Right cardiac atrium (tissue), 5 donors: Measurements from ENCODE around the gene STYXL1. TPM values are rescaled to one million over a fixed set of nuclear protein-coding genes. Genes with fewer than 3 reads are reported as not detected.

ENCODE experiments used
- ATAC-seq, 2 donors: fragments of 200-7000 bp; cut with Tn5 transposase; one replicate each; pipeline versions ENCODE4 v1.8.0 to v1.9.1; 2020; ENCODE audit warnings: moderate library complexity in 2 of 2, mild to moderate bottlenecking in 1 of 2
- DNase-seq, 3 donors: peaks; one replicate each; pipeline ENCODE4 v3.0.0-alpha.2; 2020
- H3K27ac ChIP-seq: one replicate; pipeline ENCODE4 v1.5.1; 2013; ENCODE audit warnings: mild to moderate bottlenecking, low read length, control low read depth, moderate library complexity
- H3K27me3 ChIP-seq: one replicate; pipeline ENCODE4 v1.6.1; 2013; ENCODE audit not compliant: control insufficient read depth, insufficient read depth
- H3K4me1 ChIP-seq: one replicate; pipeline ENCODE4 v1.6.1; 2013; ENCODE audit warnings: low read length; ENCODE audit not compliant: control insufficient read depth, insufficient read depth
- H3K4me3 ChIP-seq: one replicate; pipeline ENCODE4 v1.5.1; 2013; ENCODE audit warnings: low read length, control low read depth
- H3K9me3 ChIP-seq: one replicate; pipeline ENCODE4 v1.6.1; 2013; ENCODE audit warnings: low read length; ENCODE audit not compliant: control insufficient read depth
- WGBS: extraction: QIAGEN DNeasy Blood & Tissue Kit; methylation state at CpG from one replicate; pipeline ENCODE4 v1.1.7; 2013; 5-methylcytosine and 5-hydroxymethylcytosine counted together
- intact Hi-C, 4 donors: fragments of 100-400 bp; cut with DNase I; formaldehyde crosslinking; loops; one replicate each; pipeline versions ENCODE4 v1.11.0 to v1.14.0; 2022 to 2023
- polyA plus RNA-seq: library from polyadenylated mRNA; stranded (reverse); fragments of 200-250 nt; gene quantifications from one replicate; pipeline ENCODE4 v1.2.3, GENCODE V29; 2013
- total RNA-seq, 4 donors: library from RNA; stranded (reverse); fragmentation: NEBNext Ultra II Directional; extraction: Animal tissue kit (Norgen Biotek cat#: 25700); gene quantifications; one replicate each; pipeline ENCODE4 v1.2.1, GENCODE V29; 2021
- donor health status: healthy with polysubstance abuse.
- donor health status: DM: no; HTN: yes; CAD: no.
- donor health status: DM: no; HTN: no; CAD: no.
- donor health status: DM: no; HTN: yes; CAD: no; lungs with severe emphysema.
- donor health status: DM: yes; HTN: yes; CAD: no.

STYXL1 gene
- total and polyA plus RNA-seq, 5 donors: 10.2 to 43.7 (median 26.8) TPM

- Histone ChIP-seq H3K4me1 (peaks cover 14% of the 10 kb centered on the region), H3K4me3 (no peak overlapping the region), H3K9me3 (no peaks in the 10 kb centered on the region), H3K27ac (peak overlapping the region; percentile 53), H3K27me3 (no peaks in the 10 kb centered on the region)
- ATAC-seq (no peak), DNase-seq (peak; percentile 61 to 76 (median 69))
- WGBS: 74% methylated on average over 20 of the region's 20 CpGs
- intact Hi-C loops: loop anchor here in 1 of 4 donors (5.0 kb wide), 1 partner anchor 75 kb away; the partner anchor contains the start of gene POR
These were observed 55.6 kb downstream of the STYXL1 start for GRCh38 chr7:75992083-75992755.

DNA sequence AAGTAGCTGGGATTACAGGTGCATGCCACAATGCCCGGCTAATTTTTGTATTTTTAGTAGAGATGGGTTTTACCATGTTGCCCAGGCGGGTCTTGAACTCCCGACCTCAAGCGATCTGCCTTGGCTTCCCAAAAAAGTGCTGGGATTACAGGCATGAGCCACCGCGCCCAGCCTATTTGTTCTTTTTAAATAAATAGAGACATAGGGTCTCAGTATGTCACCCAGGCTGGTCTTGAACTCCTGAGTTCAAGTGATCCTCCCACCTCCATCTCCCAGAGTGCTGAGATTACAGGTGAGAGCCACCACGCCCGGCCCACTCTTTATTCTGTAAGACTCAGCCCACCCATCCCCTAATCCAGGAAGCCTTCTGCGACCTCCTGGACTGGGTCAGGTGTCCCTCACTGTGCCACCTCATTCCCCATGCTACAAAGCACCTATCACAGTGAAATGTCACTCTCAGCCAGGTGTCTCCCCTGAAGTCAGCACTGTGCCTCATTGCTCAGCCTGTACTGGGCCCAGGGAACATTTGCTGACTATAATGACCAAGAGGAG lies 56.2 kb downstream of the STYXL1 start:
- Histone ChIP-seq H3K4me3 (no peak overlapping the region), H3K27me3 (no peaks in the 10 kb centered on the region), H3K27ac (no peak overlapping the region), H3K9me3 (no peaks in the 10 kb centered on the region), H3K4me1 (peaks cover 14% of the 10 kb centered on the region)
- DNase-seq: no peak
- 97% methylated on average over 9 of the region's 9 CpGs for WGBS
- no peak for ATAC-seq
- intact Hi-C loops: loop anchor here in 1 of 4 donors (5.0 kb wide), 1 partner anchor 74 kb away; the partner anchor contains the start of gene POR

DNA sequence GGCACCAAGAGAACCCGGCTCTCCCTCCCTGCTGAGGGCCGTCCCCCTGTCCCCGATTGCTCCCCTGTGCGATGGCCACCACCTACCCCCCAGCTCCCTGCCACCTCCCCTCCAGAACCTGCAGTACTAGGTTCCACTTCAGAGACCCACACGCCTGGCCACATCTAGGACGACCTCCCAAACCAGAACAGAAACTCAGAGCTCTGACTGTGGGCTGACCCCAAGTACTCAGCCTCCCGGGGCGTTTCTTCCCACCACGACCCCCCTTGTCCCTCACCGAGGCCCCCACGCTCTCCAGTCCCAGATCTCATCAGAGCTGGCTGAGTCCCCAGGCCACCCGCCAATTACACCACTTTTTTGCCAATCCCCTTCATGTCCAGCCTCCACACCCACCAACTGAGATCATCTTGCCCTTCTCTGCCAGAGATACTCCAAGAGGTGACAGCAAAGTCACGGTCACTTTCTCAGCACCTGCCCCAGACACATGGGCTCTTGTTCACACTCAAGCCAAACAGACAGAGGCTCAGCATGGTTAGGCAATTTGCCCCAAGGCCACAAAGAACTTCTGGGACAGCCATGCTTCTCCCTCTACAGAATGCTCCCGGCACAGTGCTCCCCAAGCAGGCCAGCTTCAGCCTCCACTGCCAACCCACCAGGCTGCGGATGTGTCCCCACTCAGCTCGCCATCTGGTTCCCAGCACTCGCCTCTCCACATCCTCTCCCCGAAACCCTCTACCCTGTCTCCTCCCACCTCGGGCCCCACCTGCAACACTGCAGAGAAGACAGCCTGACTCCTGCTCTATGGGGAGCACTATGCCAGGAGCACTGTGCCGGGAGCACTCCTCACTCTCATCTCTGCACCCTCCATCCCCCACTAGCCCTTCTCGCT lies 58.1 kb downstream of the STYXL1 start:
- peak in 1 of 2 donors; percentile 1 for ATAC-seq
- 42% methylated on average over 21 of the region's 21 CpGs for WGBS

DNA sequence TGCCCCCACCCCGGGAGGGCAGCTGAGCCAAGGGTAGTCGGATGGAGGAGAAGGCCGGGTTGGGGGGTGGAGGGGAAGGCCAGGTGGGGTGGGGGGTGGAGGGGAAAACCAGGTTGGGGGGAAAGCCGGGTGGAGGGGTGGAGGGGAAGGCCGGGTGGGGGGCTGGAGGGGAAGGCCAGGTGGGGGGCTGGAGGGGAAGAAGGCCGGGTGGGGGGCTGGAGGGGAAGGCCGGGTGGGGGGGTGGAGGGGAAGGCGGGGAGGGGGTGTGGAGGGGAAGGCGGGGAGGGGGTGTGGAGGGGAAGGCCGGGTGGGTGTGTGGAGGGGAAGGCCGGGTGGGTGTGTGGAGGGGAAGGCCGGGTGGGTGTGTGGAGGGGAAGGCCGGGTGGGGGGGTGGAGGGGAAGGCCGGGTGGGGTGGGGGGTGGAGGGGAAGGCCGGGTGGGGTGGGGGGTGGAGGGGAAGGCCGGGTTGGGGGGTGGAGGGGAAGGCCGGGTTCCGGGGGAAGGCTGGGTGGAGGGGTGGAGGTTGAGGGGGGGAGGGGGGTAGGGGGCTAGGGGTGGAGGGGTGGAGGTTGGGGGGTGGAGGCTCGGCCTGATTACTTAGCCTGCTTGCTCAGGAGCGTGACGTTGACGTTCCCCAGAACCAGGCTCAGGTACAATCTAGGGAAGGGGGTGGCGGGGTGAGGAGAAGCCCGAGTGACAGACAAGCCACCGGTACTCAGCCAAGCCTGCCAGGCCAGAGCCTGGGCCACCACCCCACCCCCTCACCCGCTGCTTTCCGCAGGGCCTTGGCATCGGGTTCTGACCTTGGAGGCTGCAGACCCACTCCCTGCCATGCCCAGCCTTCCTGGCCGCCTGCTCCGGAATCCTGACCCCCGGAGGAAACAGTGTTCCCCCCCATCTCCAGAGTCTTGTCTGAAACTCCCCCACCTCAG lies 59.0 kb downstream of the STYXL1 start:
- H3K4me1 ChIP-seq: peaks cover 14% of the 10 kb centered on the region
- no peak overlapping the region for H3K4me3 ChIP-seq
- DNase-seq (peak; percentile 56 to 87 (median 82)), ATAC-seq (peak in 1 of 2 donors; percentile 12)
- WGBS: 41% methylated on average over 24 of the region's 31 CpGs
- no peaks in the 10 kb centered on the region for H3K9me3 ChIP-seq
- H3K27me3 ChIP-seq: no peaks in the 10 kb centered on the region
- intact Hi-C loops: loop anchor here in 1 of 4 donors (10.0 kb wide), 1 partner anchor 66 kb away; no protein-coding TSS in a partner anchor
- peak overlapping the region; percentile 93 for H3K27ac ChIP-seq

More for the DNA sequence above, 58.1 kb downstream of the STYXL1 start:
- peak overlapping the region; percentile 93 for H3K27ac ChIP-seq
- H3K4me3 ChIP-seq: no peak overlapping the region
- DNase-seq: peak; percentile 74 to 91 (median 88)
- no peaks in the 10 kb centered on the region for H3K9me3 ChIP-seq
- no peaks in the 10 kb centered on the region for H3K27me3 ChIP-seq
- intact Hi-C loops: loop anchor here in 2 of 4 donors (5.0 to 10.0 kb wide), 2 partner anchors 65 to 72 kb away; partner anchors contain the start of gene POR (in 1 of the 2)
- peaks cover 14% of the 10 kb centered on the region for H3K4me1 ChIP-seq

DNA sequence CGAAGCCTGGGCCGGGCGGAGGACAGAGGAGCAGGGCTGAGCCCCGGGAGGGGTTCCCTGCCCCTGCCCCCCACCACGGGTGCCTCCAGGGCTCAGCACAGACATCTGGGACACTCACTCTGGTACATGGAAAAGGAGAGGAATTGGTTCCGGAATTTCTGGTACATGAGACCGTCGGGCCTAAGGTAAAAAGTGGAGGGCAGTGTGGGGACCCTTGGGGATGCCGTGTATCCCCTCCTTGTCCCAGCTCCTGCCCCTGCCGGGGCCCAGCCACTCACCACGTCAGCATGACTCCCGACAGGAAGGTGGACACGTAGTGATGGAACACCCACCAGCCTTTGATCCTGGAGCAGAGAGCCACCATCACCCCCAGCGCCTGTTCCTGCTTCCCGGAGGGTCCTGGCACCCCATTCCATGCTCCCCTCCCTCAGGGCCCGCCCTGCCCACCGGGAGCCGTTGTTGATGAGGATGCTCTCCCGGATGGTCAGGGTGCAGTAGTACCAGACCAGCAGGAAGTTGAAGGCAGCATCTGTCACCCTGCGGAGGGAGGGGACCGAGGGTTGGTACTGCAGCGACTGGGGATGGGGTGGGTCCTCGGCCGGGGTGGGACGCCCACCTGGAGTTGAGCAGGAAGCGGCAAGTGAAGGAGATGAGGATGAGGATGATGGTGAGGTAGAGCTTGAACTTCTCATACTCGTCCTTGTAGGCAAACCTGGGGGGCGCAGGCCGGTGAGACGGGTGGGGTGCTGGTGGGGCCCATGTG lies 59.8 kb downstream of the STYXL1 start:
- peak in 1 of 3 donors; percentile 13 for DNase-seq
- 86% methylated on average over 30 of the region's 30 CpGs for WGBS

DNA sequence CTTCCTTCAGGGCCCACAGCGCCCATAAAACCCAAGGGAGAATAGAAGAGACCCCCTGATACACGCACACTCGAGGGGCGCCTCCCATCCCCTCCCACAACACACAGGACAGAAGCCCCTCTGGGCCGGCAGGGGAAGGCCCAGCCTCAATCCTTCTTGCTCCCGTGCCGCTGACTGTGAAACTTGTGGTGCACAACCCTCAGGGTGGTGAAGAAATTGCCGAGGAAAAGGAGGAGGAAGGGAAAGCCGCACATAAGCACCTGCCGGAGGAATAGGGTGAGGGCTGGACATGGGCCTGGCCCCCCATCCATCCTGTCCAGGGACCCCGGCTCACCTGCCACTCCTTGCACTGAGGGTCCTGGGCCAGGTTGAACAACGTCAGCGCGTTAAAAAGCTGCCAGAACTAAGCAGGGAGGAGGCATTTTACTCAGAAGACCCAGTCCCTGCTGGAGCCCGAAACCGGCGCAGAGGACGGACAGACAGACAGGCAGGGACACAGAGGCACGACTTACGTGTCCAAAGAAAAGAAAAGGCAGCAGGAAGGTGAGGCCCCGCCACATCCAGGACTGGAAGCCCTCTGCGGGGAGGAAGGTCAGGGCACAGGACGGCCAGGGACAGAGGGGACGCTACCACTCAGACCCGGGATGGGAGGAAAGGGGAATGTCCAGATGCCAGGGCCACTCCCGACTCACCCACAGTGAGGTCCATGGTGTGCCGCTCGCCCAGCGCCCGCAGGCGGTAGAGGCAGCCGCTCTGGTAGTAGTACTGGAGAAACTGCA lies 60.6 kb downstream of the STYXL1 start:
- H3K4me3 ChIP-seq: no peak overlapping the region
- intact Hi-C loops: loop anchor here in 1 of 4 donors (10.0 kb wide), 1 partner anchor 68 kb away; no protein-coding TSS in a partner anchor
- no peaks in the 10 kb centered on the region for H3K27me3 ChIP-seq
- 91% methylated on average over 32 of the region's 32 CpGs for WGBS
- no peaks in the 10 kb centered on the region for H3K9me3 ChIP-seq
- DNase-seq (peak in 2 of 3 donors; percentile 20 to 63), ATAC-seq (no peak)
- H3K4me1 ChIP-seq: peaks cover 8% of the 10 kb centered on the region
- no peak overlapping the region for H3K27ac ChIP-seq

More for the DNA sequence above, 59.8 kb downstream of the STYXL1 start:
- intact Hi-C loops: loop anchor here in 1 of 4 donors (10.0 kb wide), 1 partner anchor 67 kb away; no protein-coding TSS in a partner anchor
- Histone ChIP-seq H3K27ac (no peak overlapping the region), H3K4me3 (no peak overlapping the region), H3K4me1 (peaks cover 8% of the 10 kb centered on the region), H3K9me3 (no peaks in the 10 kb centered on the region), H3K27me3 (no peaks in the 10 kb centered on the region)
- no peak for ATAC-seq

DNA sequence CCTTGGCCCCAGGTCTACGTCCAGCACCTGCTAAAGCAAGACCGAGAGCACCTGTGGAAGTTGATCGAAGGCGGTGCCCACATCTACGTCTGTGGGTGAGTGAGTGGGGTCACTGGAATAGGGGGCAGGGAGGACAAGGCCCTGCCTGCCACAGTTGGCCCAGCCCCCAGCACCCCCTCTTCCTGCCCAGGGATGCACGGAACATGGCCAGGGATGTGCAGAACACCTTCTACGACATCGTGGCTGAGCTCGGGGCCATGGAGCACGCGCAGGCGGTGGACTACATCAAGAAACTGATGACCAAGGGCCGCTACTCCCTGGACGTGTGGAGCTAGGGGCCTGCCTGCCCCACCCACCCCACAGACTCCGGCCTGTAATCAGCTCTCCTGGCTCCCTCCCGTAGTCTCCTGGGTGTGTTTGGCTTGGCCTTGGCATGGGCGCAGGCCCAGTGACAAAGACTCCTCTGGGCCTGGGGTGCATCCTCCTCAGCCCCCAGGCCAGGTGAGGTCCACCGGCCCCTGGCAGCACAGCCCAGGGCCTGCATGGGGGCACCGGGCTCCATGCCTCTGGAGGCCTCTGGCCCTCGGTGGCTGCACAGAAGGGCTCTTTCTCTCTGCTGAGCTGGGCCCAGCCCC lies 61.5 kb downstream of the STYXL1 start:
- ATAC-seq: no peak
- no peaks in the 10 kb centered on the region for H3K9me3 ChIP-seq
- 80% methylated on average over 20 of the region's 20 CpGs for WGBS
- H3K27me3 ChIP-seq: no peaks in the 10 kb centered on the region
- no peak overlapping the region for H3K27ac ChIP-seq
- peak in 2 of 3 donors; percentile 20 to 51 for DNase-seq
- intact Hi-C loops: loop anchor here in 1 of 4 donors (10.0 kb wide), 1 partner anchor 69 kb away; no protein-coding TSS in a partner anchor
- H3K4me1 ChIP-seq: peaks cover 8% of the 10 kb centered on the region
- no peak overlapping the region for H3K4me3 ChIP-seq

DNA sequence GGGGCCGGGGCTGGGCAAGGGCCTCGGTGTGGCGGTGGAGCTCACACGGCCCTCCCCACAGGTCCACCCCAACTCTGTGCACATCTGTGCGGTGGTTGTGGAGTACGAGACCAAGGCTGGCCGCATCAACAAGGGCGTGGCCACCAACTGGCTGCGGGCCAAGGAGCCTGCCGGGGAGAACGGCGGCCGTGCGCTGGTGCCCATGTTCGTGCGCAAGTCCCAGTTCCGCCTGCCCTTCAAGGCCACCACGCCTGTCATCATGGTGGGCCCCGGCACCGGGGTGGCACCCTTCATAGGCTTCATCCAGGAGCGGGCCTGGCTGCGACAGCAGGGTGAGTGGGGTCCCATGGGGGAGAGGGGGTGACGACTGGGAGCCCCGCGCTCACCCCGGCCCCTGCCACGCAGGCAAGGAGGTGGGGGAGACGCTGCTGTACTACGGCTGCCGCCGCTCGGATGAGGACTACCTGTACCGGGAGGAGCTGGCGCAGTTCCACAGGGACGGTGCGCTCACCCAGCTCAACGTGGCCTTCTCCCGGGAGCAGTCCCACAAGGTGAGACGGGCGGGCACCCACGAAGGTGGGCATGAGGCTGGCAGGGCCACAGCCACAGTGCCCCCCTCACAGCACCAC lies 62.2 kb downstream of the STYXL1 start:
- intact Hi-C loops: loop anchor here in 1 of 4 donors (10.0 kb wide), 1 partner anchor 69 kb away; no protein-coding TSS in a partner anchor
- peak; percentile 55 to 81 (median 79) for DNase-seq

More for the DNA sequence above, 62.2 kb downstream of the STYXL1 start:
- Histone ChIP-seq H3K9me3 (no peaks in the 10 kb centered on the region), H3K4me1 (peaks cover 5% of the 10 kb centered on the region), H3K27me3 (no peaks in the 10 kb centered on the region), H3K27ac (no peak overlapping the region), H3K4me3 (no peak overlapping the region)
- 84% methylated on average over 41 of the region's 41 CpGs for WGBS
- peak in 1 of 2 donors; percentile 4 for ATAC-seq
